Natural killer cell (primary cell): ENCODE results near the gene ANAPC16. TPM values are rescaled to one million over a fixed set of nuclear protein-coding genes. Genes with fewer than 3 reads are reported as not detected.

Experiments
- ATAC-seq, 3 donors: fragments of 150-1000 bp in 2 of 3; fragments of 200-7000 bp in 1 of 3; cut with Tn5 transposase; 1 replicate in 1 of 3; 2 replicates in 2 of 3; pipeline ENCODE4 v1.10.0; 2021; ENCODE audit warnings: mild to moderate bottlenecking in 2 of 3, moderate library complexity in 2 of 3
- DNase-seq, 2 donors: peaks; one replicate each; pipeline versions ENCODE4 v3.0.0 to v3.0.0-alpha.2; 2013 to 2021; ENCODE audit warnings: mixed read lengths in 1 of 2
- H3K27ac ChIP-seq: one replicate; pipeline ENCODE4 v1.5.1; 2013; ENCODE audit warnings: mild to moderate bottlenecking, low read length
- H3K27me3 ChIP-seq: one replicate; pipeline ENCODE4 v1.6.1; 2013; ENCODE audit warnings: low read length; ENCODE audit not compliant: control insufficient read depth, insufficient read depth
- H3K36me3 ChIP-seq: one replicate; pipeline ENCODE4 v1.6.1; 2013; ENCODE audit warnings: low read length; ENCODE audit not compliant: control insufficient read depth, insufficient read depth
- H3K4me1 ChIP-seq: one replicate; pipeline ENCODE4 v1.6.1; 2013; ENCODE audit warnings: low read length; ENCODE audit not compliant: control insufficient read depth, insufficient read depth
- H3K4me3 ChIP-seq: one replicate; pipeline ENCODE4 v1.5.1; 2013; ENCODE audit warnings: low read length
- H3K9me3 ChIP-seq: one replicate; pipeline ENCODE4 v1.6.1; 2013; ENCODE audit warnings: low read length; ENCODE audit not compliant: control insufficient read depth, insufficient read depth
- H3K27ac Mint-ChIP-seq, 2 donors: one replicate each; pipeline ENCODE4 v1.8.0; 2022; ENCODE audit warnings: mild to moderate bottlenecking in 2 of 2, mixed read lengths in 2 of 2, moderate library complexity in 1 of 2
- H3K27me3 Mint-ChIP-seq, 2 donors: one replicate each; pipeline ENCODE4 v1.8.0; 2022; ENCODE audit warnings: low read depth in 2 of 2, mixed read lengths in 2 of 2
- H3K36me3 Mint-ChIP-seq: one replicate; pipeline ENCODE4 v1.8.0; 2022; ENCODE audit warnings: mixed read lengths
- H3K4me1 Mint-ChIP-seq, 2 donors: one replicate each; pipeline ENCODE4 v1.8.0; 2022; ENCODE audit warnings: mixed read lengths in 2 of 2
- H3K4me3 Mint-ChIP-seq: one replicate; pipeline ENCODE4 v1.8.0; 2022; ENCODE audit warnings: mild to moderate bottlenecking, moderate library complexity, mixed read lengths
- H3K9me3 Mint-ChIP-seq, 2 donors: one replicate each; pipeline ENCODE4 v1.8.0; 2022; ENCODE audit warnings: mixed read lengths in 2 of 2
- CTCF ChIP-seq: fragments of 200-600 bp; IDR thresholded peaks from one replicate; pipeline ENCODE4 v1.8.0; 2022; ENCODE audit warnings: antibody characterized with exemption
- whole genome bisulfite sequencing: methylation state at CpG from one replicate; pipeline ENCODE4 v1.1.7; 2013; ENCODE audit warnings: missing lambda C conversion rate; ENCODE audit not compliant: insufficient coverage; 5-methylcytosine and 5-hydroxymethylcytosine counted together
- intact Hi-C: fragments of 100-400 bp; cut with micrococcal nuclease; formaldehyde crosslinking; loops from one replicate; pipeline ENCODE4 v1.14.2; 2022
- total RNA-seq, 4 donors: library from RNA; stranded (reverse); fragments of 120-200 nt in 1 of 4; gene quantifications; one replicate each; pipeline versions ENCODE4 v1.2.3 to v1.2.4, GENCODE V29; 2013 to 2022

The ANAPC16 gene
- total RNA-seq, 3 donors from 2014 or later (not counting 1 experiment from before 2014, with no cell fraction given), result 70.9 to 77.0 (median 71.0) TPM

GRCh38 chr10:72170733-72171132 lies 45.1 kb upstream of the ANAPC16 start:
- no peak overlapping the region for H3K4me3 Mint-ChIP-seq
- no peaks in the 10 kb centered on the region for H3K36me3 ChIP-seq
- H3K27ac Mint-ChIP-seq, result no peak overlapping the region
- DNase-seq (no peak), ATAC-seq (no peak)
- intact Hi-C loops, result no loop called here
- H3K9me3 Mint-ChIP-seq, result no peaks in the 10 kb centered on the region
- H3K27ac ChIP-seq, result no peak overlapping the region
- H3K27me3 ChIP-seq, result no peaks in the 10 kb centered on the region
- no peaks in the 10 kb centered on the region for H3K36me3 Mint-ChIP-seq
- H3K4me3 ChIP-seq, result no peak overlapping the region
- H3K4me1 Mint-ChIP-seq, result peaks cover 6 to 9% of the 10 kb centered on the region in 2 donors
- H3K4me1 ChIP-seq, result no peaks in the 10 kb centered on the region
- H3K9me3 ChIP-seq, result no peaks in the 10 kb centered on the region
- TF ChIP-seq CTCF, result no peak
- no peaks in the 10 kb centered on the region for H3K27me3 Mint-ChIP-seq
- WGBS, result no CpG with 5 or more reads among the region's 4 CpGs

DNA sequence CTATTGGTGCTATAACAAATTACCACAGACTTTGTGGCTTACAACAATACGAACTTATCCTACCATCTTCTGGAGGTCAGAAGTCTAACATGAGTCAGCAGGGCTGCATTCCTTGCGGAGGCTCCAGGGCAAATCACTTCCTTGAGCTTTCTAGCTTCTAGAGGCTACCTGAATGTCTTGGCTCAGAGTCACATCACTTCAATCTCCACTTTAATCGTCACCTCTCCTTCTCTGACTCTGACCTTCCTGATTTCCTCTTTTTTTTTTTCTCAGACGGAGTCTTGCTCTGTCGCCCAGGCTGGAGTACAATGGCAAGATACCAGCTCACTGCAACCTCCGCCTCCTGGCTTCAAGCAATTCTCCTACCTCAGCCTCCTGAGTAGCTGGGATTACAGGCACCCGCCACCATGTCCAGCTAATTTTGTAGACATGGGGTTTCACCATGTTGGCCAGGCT lies 44.6 kb upstream of the ANAPC16 start:
- 82% methylated on average over 7 of the region's 7 CpGs for WGBS
- H3K36me3 Mint-ChIP-seq, result no peaks in the 10 kb centered on the region
- H3K4me3 Mint-ChIP-seq, result no peak overlapping the region
- peak overlapping the region in 1 of 2 donors; percentile 61 for H3K27ac Mint-ChIP-seq
- H3K4me1 Mint-ChIP-seq, result peaks cover 6 to 9% of the 10 kb centered on the region in 2 donors
- Histone ChIP-seq H3K4me1 (no peaks in the 10 kb centered on the region), H3K36me3 (no peaks in the 10 kb centered on the region), H3K9me3 (no peaks in the 10 kb centered on the region), H3K4me3 (no peak overlapping the region), H3K27ac (no peak overlapping the region), H3K27me3 (no peaks in the 10 kb centered on the region)
- ATAC-seq (no peak), DNase-seq (no peak)
- intact Hi-C loops, result no loop called here
- no peaks in the 10 kb centered on the region for H3K27me3 Mint-ChIP-seq
- H3K9me3 Mint-ChIP-seq, result no peaks in the 10 kb centered on the region
- TF ChIP-seq CTCF, result no peak

DNA sequence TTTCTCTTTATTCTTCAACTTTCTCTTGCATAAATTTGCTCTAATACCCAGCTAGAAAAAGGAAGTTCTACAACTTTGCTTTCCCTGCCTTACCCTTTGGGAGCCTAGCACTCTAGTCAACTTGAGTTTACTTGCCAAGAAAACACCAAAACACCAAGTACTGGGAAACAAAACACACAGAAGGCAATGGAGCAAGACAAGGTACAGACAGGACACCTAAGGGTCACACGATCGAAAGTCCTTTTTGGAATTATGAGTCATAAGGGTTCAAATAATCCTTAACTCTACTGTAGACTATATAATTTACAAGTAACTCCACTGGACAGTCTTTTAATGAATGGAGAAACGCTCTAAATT lies 42.6 kb upstream of the ANAPC16 start:
- no peak for TF ChIP-seq CTCF
- peaks cover 6% of the 10 kb centered on the region for H3K36me3 ChIP-seq
- no peaks in the 10 kb centered on the region for H3K4me1 ChIP-seq
- Mint-ChIP-seq H3K36me3 (no peaks in the 10 kb centered on the region), H3K4me3 (no peak overlapping the region), H3K27me3 (no peaks in the 10 kb centered on the region), H3K9me3 (no peaks in the 10 kb centered on the region), H3K27ac (no peak overlapping the region), H3K4me1 (peaks cover 6 to 9% of the 10 kb centered on the region in 2 donors)
- no peaks in the 10 kb centered on the region for H3K9me3 ChIP-seq
- intact Hi-C loops, result no loop called here
- no peak overlapping the region for H3K27ac ChIP-seq
- H3K27me3 ChIP-seq, result no peaks in the 10 kb centered on the region
- H3K4me3 ChIP-seq, result no peak overlapping the region
- ATAC-seq, result no peak
- WGBS, result 92% methylated on average over 3 of the region's 3 CpGs
- no peak for DNase-seq

- DNase-seq (no peak), ATAC-seq (no peak)
- Histone ChIP-seq H3K4me3 (no peak overlapping the region), H3K4me1 (no peaks in the 10 kb centered on the region), H3K36me3 (peaks cover 7% of the 10 kb centered on the region), H3K27me3 (no peaks in the 10 kb centered on the region), H3K27ac (no peak overlapping the region), H3K9me3 (no peaks in the 10 kb centered on the region)
- peaks cover 6 to 9% of the 10 kb centered on the region in 2 donors for H3K4me1 Mint-ChIP-seq
- no peak overlapping the region for H3K27ac Mint-ChIP-seq
- intact Hi-C loops, result no loop called here
- WGBS, result 94% methylated on average over 7 of the region's 7 CpGs
- no peaks in the 10 kb centered on the region for H3K27me3 Mint-ChIP-seq
- no peak for TF ChIP-seq CTCF
- no peak overlapping the region for H3K4me3 Mint-ChIP-seq
- no peaks in the 10 kb centered on the region for H3K9me3 Mint-ChIP-seq
- no peaks in the 10 kb centered on the region for H3K36me3 Mint-ChIP-seq
These were observed 42.1 kb upstream of the ANAPC16 start for GRCh38 chr10:72173619-72174296.
